HG02970 (cell line): Measurements from ENCODE around the gene TGFBR3.

ENCODE experiments used
- ATAC-seq: cut with Tn5 transposase; IDR thresholded peaks from one replicate; pipeline ENCODE4 v1.9.1; 2021; ENCODE audit warnings: mild to moderate bottlenecking, moderate library complexity, moderate number of reproducible peaks; ENCODE audit not compliant: unreplicated experiment, low FRiP score

TGFBR3 gene

GRCh38 chr1:91884459-91885212 lies 1.3 kb downstream of the TGFBR3 start:
- ATAC-seq: no peak

GRCh38 chr1:91883470-91883869 lies 2.5 kb downstream of the TGFBR3 start:
- ATAC-seq: no peak

GRCh38 chr1:91881280-91881679 lies 4.7 kb downstream of the TGFBR3 start:
- no peak for ATAC-seq

- no peak for ATAC-seq
Observed at GRCh38 chr1:91879733-91880132, 6.2 kb downstream of the TGFBR3 start.

GRCh38 chr1:91877574-91878208 lies 8.3 kb downstream of the TGFBR3 start:
- no peak for ATAC-seq

- no peak for ATAC-seq
Observed at GRCh38 chr1:91876781-91877573, 9.0 kb downstream of the TGFBR3 start.

- no peak for ATAC-seq
Observed at GRCh38 chr1:91876040-91876470, 9.9 kb downstream of the TGFBR3 start.

- ATAC-seq: no peak
Observed at GRCh38 chr1:91874167-91874566, 11.8 kb downstream of the TGFBR3 start.

GRCh38 chr1:91872559-91873081 lies 13.3 kb downstream of the TGFBR3 start:
- ATAC-seq: no peak

- ATAC-seq: no peak
Observed at GRCh38 chr1:91872000-91872399, 14.0 kb downstream of the TGFBR3 start.

GRCh38 chr1:91870322-91870721 lies 15.6 kb downstream of the TGFBR3 start:
- no peak for ATAC-seq

- ATAC-seq: no peak
Observed at GRCh38 chr1:91866425-91866824, 19.5 kb downstream of the TGFBR3 start.

GRCh38 chr1:91864017-91864700 lies 21.8 kb downstream of the TGFBR3 start:
- no peak for ATAC-seq

GRCh38 chr1:91863498-91863897 lies 22.5 kb downstream of the TGFBR3 start:
- no peak for ATAC-seq

GRCh38 chr1:91862120-91862519 lies 23.8 kb downstream of the TGFBR3 start:
- ATAC-seq: no peak

GRCh38 chr1:91857557-91858239 lies 28.3 kb downstream of the TGFBR3 start:
- no peak for ATAC-seq

GRCh38 chr1:91856996-91857395 lies 29.0 kb downstream of the TGFBR3 start:
- ATAC-seq: no peak

- no peak for ATAC-seq
Observed at GRCh38 chr1:91854852-91855534, 31.0 kb downstream of the TGFBR3 start.

- ATAC-seq: no peak
Observed at GRCh38 chr1:91853397-91853796, 32.6 kb downstream of the TGFBR3 start.
